Anterior cingulate cortex (tissue), 58 donors: ENCODE measurements around the gene BAG5.

Experiments used
- DNase-seq, 58 donors: peaks; one replicate each; lab custom pipeline; 2025; lab: John Stamatoyannopoulos, UW

Gene BAG5

GRCh38 chr14:103568952-103569351 lies 6.5 kb upstream of the BAG5 start:
- DNase-seq = no peak

DNA sequence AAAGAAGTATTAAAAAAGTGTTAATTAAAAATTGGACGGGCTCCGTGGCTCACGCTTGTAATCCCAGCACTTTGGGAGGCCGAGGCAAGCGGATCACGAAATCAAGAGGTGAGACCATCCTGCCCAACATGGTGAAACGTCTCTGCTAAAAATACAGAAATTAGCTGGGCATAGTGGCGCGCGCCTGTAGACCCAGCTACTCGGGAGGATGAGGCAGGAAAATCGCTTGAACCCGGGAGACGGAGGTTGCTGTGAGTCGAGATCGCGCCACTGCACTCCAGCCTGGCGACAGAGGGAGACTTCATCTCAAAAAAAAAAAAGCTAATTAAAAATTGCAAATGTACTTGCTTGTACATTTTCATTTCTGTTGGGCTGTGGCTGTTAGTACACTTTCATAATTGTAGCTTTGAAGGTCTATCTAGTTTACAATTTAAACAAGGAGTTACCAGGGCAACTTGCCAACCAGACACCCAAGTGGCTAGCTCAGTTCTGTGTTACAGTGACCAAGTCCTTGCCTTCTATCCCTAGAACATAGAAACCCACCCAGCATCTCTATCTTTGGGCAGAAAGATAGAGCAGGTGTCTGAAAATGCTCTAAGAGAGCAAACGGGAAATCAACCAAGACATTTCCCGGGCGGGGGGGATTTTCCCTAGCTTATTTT lies 1.5 kb upstream of the BAG5 start:
- no peak for DNase-seq

GRCh38 chr14:103563226-103563620 lies 766 bp upstream of the BAG5 start:
- DNase-seq = no peak

DNA sequence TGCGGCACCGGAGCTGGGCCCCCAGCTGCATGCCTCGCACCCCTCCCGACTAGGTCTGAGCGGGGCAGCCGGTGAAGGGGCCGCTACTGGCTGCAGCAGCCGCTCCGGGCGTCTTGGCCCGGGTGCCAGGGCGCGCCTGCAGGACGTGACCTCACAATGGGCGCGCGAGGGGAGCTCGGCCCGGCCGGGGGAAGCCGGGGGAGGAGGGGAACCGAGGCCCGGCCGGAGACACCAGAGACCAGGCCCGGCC lies 353 bp downstream of the BAG5 start:
- DNase-seq = peak in 1 of 58 donors; percentile 61

GRCh38 chr14:103561381-103562178 lies 877 bp downstream of the BAG5 start:
- no peak for DNase-seq

DNA sequence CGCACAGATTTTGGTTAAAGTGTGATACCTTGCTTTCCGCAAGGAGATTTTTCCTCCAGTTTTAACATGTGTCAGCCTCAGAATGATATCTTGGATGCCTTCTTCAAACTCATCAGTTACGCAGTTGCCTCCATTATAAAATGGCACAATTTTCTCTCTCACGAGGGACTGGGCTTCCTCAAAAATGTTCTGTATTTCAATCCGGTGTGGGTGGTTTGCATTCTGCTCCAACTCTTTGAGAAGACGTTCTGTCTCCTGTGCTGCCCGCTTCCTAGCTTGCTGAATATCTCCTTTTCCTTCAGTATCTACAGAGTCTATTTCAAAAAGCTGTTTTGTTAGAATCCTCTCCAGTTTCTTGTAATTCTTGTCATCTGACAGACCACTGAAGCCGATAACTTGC lies 1.8 kb downstream of the BAG5 start:
- no peak for DNase-seq

DNA sequence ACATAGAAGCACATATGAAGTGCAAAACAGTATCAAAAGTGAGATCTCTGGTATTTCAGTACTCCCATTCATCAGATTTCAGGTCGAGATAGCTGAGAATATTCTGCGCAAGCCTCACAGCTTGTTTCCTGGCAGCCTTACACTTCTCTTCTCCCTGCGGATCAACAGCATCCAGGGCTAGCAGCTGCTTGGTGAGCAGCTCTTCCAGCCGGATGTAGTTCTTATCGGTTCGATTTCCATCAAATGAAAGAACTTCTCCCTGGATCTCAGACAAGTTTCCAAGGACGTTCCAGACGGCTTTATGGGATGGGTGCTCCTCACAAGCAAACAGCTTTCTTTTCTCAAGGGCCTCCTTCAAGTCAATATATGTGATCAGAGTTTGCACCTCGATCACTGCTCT lies 2.7 kb downstream of the BAG5 start:
- no peak for DNase-seq

GRCh38 chr14:103558071-103558882 lies 4.2 kb downstream of the BAG5 start:
- no peak for DNase-seq

- DNase-seq = no peak
Measured at GRCh38 chr14:103556946-103557758, 5.3 kb downstream of the BAG5 start.

GRCh38 chr14:103555559-103556337 lies 6.7 kb downstream of the BAG5 start:
- no peak for DNase-seq

DNA sequence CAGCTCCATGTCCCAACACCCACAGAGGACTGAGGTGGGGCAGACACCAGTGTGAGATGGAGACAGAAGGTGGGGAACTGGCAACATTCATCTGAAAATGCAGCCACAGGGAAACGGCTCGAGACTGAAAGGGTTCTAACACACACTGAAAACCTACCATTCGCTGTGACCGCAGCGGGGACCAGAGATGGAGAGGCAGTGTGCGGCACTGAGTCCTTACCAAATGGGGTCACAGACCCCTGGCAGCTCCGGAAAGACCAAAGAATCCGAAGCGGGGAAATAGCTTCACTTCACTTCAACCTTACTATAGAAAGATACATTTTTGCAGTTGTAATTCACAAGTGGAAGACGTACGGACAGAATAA lies 9.6 kb downstream of the BAG5 start:
- no peak for DNase-seq

- DNase-seq = no peak
Measured at GRCh38 chr14:103552011-103552845, 10.2 kb downstream of the BAG5 start.

DNA sequence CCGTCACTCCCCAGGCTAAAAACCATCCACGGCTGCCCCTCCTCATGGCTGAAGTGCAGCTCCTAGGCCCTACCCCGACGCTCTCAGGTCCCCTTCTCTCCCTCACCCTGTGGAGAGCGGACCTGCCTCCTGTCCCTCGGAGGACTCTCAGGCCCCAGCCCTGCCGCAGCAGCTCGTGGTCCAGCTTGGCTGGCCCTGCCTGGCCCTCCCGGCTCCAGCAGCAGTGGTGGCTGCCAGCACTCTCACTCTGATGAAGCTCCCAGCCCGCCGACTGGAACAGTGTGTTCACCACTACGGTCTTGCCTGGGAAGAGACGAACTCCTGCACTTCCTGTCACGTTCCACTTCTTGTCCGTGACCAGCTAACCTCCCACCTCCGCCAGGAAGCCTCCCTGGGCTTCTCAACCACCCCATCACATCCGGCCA lies 11.1 kb downstream of the BAG5 start:
- peak in 24 of 58 donors; percentile 30 to 75 (median 48) for DNase-seq

DNA sequence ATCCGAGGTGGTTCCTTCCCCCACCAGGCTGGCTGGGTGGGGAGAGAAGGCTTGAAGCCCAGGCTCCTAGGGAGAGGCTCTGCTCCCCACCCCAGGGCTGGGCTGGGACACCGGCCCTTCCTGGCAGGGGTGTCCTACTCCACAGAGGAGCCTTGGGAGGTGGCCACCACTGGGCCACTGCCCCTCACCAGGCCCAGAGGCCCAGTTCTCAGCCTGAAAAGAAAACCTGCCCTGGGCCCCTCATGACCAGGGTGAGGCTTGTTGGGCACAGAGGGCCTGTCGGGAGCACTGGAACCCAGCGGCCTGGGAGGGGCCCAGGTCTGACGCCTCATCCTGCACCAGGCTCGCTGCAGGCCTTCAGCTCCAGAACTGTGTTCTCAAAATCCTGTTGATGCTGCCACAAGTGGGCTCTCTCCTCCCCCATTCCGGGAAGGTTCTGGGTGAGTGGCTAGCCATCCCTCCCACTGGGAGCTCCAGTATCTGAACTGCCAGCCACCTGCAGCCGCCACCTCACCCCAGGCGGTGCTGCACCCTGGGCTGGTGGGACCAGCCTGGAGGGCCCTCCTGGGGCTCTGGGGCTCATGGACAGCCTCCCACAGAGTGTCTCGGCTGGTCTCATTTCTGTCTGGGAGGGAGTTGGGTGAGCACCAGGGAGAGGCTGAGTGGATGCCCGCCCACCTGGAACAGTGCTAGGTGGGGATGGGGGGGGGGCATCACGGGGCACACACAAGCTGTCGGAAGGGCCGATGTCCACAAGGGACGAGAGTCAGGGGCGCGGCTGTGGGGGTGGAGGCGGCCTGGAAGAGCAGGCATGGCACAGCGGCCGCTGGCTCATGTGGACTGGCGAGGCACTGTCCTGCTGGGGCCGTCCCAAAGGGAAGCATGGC lies 11.8 kb downstream of the BAG5 start:
- DNase-seq = no peak

- peak in 49 of 58 donors; percentile 19 to 89 (median 72) for DNase-seq
Measured at GRCh38 chr14:103549361-103550311, 12.8 kb downstream of the BAG5 start.

DNA sequence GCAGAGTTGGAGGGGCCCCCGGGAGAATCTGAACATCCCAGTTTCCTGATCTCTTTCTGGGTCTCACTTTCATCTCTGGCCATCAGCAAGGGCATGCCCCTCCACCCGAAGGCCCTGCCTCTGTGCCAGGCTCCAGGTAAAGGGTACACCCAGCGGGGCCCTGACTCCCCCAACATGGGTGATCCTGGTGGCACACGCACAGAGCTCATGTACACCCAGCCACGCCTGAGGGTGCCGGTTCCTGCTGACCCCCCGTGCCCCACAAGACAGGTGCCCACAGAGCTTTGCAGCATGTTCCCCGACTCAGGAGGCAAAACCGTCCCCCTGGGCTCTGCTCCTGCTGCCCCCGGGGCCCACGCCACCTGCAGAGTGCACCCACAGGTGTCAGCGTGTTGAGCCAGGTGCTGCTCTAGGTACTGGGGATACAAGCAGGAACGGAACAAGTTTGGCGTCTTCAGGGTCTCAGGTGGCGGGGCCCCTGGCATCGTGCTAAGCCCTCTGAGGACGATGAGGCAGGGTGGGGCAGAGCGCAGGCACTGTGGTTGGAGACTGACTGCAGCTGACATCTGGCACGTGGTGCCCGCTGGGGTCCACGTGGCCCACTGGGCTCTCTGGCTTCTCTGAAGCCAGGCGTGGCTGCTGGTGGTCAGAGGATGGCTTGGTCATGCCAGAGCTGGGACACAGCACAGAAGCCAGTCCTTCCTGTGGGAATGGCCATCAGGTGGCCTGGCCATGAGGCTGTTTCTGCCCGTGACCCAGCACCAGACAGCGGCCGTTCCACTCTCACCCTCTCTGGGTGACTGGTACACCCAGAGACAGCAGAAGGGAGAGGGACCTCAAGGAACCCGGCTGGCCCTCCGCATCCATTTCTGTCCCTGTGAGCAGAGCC lies 13.8 kb downstream of the BAG5 start:
- DNase-seq = peak in 20 of 58 donors; percentile 37 to 77 (median 60)
